Measurements from ENCODE around the gene OR2T6.

The OR2T6 gene

GRCh38 chr1:248373761-248374160 lies 1.8 kb upstream of the OR2T6 start:
- no peak overlapping the region for H3K4me3 ChIP-seq (ENCODE audit: low read depth, low read length)
- no peak for DNase-seq (ENCODE audit: low read depth)
- TF ChIP-seq CTCF (conservative IDR thresholded peaks at IDR 0.05; ENCODE audit: low read depth, low read length) = no peak

GRCh38 chr1:248376916-248377315 lies 1.4 kb downstream of the OR2T6 start:
- no peak for DNase-seq (ENCODE audit: low read depth)
- no peak for TF ChIP-seq CTCF (conservative IDR thresholded peaks at IDR 0.05; ENCODE audit: low read depth, low read length)
- no peak overlapping the region for H3K4me3 ChIP-seq (ENCODE audit: low read depth, low read length)

GRCh38 chr1:248380854-248381253 lies 5.3 kb downstream of the OR2T6 start:
- no peak for TF ChIP-seq CTCF (conservative IDR thresholded peaks at IDR 0.05; ENCODE audit: low read depth, low read length)
- DNase-seq (ENCODE audit: low read depth) = no peak
- H3K4me3 ChIP-seq (ENCODE audit: low read depth, low read length) = no peak overlapping the region

- H3K4me3 ChIP-seq (ENCODE audit: low read depth, low read length) = no peak overlapping the region
- no peak for DNase-seq (ENCODE audit: low read depth)
- TF ChIP-seq CTCF (conservative IDR thresholded peaks at IDR 0.05; ENCODE audit: low read depth, low read length) = no peak
These were observed 12.9 kb downstream of the OR2T6 start for GRCh38 chr1:248388426-248388825.

GRCh38 chr1:248393050-248393449 lies 17.5 kb downstream of the OR2T6 start:
- DNase-seq (ENCODE audit: low read depth) = no peak
- H3K4me3 ChIP-seq (ENCODE audit: low read depth, low read length) = no peak overlapping the region
- no peak for TF ChIP-seq CTCF (conservative IDR thresholded peaks at IDR 0.05; ENCODE audit: low read depth, low read length)

- TF ChIP-seq CTCF (conservative IDR thresholded peaks at IDR 0.05; ENCODE audit: low read depth, low read length) = no peak
- DNase-seq (ENCODE audit: low read depth) = no peak
- H3K4me3 ChIP-seq (ENCODE audit: low read depth, low read length) = no peak within 1 kb of the TSS
These were observed 27.2 kb downstream of the OR2T6 start, which contains the start of gene OR2T1 for GRCh38 chr1:248402748-248403147. OR2T1 (plus strand) TSS chr1:248403048; CDS start chr1:248406148, 3,100 bp downstream.

GRCh38 chr1:248404024-248404423 lies 28.5 kb downstream of the OR2T6 start:
- DNase-seq (ENCODE audit: low read depth) = peak; percentile 39
- TF ChIP-seq CTCF (conservative IDR thresholded peaks at IDR 0.05; ENCODE audit: low read depth, low read length) = no peak
- H3K4me3 ChIP-seq (ENCODE audit: low read depth, low read length) = no peak overlapping the region
